ENCODE results near the gene GAA.

Gene GAA

GRCh38 chr17:80095844-80096475 lies 5.4 kb upstream of the GAA start:
- Mint-ChIP-seq H3K4me3 (no peak overlapping the region), H3K4me1 (peaks cover 14% of the 10 kb centered on the region), H3K27me3 (no peaks in the 10 kb centered on the region), H3K36me3 (no peaks in the 10 kb centered on the region), H3K27ac (no peak overlapping the region), H3K9me3 (no peaks in the 10 kb centered on the region)

GRCh38 chr17:80096561-80097021 lies 4.8 kb upstream of the GAA start:
- no peaks in the 10 kb centered on the region for H3K27me3 Mint-ChIP-seq
- no peaks in the 10 kb centered on the region for H3K36me3 Mint-ChIP-seq
- no peak overlapping the region for H3K4me3 Mint-ChIP-seq
- no peaks in the 10 kb centered on the region for H3K9me3 Mint-ChIP-seq
- peaks cover 15% of the 10 kb centered on the region for H3K4me1 Mint-ChIP-seq
- no peak overlapping the region for H3K27ac Mint-ChIP-seq

DNA sequence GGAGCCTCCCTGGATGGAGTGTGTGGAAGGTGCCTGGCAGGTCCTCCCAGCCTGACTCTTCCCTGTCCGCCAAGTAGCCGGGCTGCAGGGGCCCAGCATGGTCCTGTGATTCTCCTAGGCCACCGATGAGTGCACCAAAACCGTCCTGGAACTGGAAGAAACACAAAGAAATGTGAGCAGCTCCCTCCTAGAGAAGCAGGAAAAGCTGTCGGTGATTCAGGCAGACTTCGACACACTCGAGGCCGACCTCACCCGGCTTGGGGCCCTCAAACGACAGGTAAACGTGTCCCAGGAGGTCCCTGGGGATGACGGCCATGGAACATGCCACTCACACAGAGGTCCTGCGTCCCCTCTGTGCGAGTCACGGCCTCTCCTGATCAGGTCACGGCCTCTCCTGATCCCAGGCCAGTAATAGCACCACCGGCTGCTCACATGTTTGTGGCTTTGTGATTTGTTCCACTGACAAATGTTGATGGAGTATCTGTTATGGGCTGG lies 4.2 kb upstream of the GAA start:
- Mint-ChIP-seq H3K27me3 (no peaks in the 10 kb centered on the region), H3K9me3 (no peaks in the 10 kb centered on the region), H3K27ac (no peak overlapping the region), H3K4me3 (no peak overlapping the region), H3K36me3 (no peaks in the 10 kb centered on the region), H3K4me1 (peaks cover 20% of the 10 kb centered on the region)

DNA sequence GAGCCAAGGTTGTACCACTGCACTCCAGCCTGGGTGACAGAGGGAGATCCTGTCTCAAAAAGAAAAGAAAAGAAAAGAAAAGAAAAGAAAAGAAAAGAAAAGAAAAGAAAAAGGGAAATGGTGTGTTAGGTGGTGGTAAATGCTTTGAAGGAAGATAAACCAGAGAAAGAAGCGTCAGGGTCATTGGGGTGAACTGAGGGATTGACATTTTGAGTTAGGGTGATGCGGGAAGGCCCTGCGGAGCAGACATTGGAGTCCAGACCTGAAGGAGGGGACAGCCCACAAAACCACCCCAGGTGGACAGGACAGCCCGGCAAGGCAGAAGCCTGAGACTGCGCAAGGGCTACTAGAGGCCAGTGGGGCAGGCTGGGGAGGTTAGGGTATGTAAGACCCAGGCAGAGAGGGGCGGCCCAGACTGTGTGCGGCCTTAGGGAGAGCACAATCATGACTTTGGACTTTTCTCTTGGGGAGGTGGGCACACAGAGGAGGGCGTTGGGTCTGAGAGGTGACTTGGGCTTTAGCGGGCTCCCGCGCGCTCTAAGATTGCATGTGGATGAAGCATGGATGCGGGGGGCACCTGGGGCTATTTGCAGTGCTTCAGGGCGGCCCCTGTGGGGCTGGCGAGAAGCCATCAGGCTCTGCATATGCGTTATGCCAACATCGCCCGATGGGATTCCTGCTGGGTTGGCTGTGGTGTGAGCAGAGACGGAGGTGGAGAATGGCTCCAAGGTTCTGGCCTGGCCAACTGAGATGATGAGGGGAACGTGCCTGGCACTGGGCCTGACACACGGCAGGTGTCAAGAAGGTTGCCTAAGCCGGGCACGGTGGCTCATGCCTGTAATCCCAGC lies 3.3 kb upstream of the GAA start:
- H3K4me1 Mint-ChIP-seq, result peaks cover 27% of the 10 kb centered on the region
- no peaks in the 10 kb centered on the region for H3K36me3 Mint-ChIP-seq
- H3K27ac Mint-ChIP-seq, result peak overlapping the region; percentile 17

DNA sequence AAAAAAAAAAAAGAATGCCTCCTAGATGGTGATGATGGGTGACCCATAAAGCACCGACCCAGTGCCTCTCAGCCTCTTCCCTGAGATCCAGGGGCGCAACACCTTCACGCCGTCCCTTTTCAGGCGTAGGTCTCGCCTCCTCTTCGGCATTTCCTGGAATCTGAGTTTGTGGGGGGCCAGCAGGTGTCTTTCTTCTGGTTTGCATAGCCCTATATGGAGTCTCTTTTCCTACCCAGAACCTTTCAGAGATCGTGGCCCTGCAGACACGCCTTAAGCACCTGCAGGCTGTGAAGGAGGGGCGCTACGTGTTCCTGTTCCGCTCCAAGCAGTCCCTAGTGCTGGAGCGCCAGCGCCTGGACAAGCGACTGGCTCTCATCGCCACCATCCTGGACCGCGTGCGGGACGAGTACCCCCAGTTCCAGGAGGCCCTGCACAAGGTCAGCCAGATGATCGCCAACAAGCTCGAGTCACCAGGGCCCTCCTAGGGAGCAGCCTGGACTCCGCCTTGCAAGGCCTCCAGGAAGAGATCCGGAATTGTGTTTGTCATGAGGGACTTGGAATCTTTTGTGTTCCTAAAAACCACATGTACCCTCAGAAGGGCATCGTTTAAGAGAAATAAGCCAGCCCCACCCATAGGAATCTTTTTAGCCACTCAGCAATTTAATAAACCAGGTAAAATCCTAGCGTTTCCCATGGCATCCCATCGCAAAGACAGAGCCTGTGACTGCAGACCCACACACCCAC lies 1.9 kb upstream of the GAA start:
- Mint-ChIP-seq H3K4me3 (no peak overlapping the region), H3K9me3 (no peaks in the 10 kb centered on the region), H3K4me1 (peaks cover 31% of the 10 kb centered on the region), H3K27ac (no peak overlapping the region), H3K27me3 (no peaks in the 10 kb centered on the region), H3K36me3 (no peaks in the 10 kb centered on the region)

More for the DNA sequence above, 3.3 kb upstream of the GAA start:
- Mint-ChIP-seq H3K27me3 (no peaks in the 10 kb centered on the region), H3K9me3 (no peaks in the 10 kb centered on the region), H3K4me3 (no peak overlapping the region)

GRCh38 chr17:80100035-80100323 lies 1.4 kb upstream of the GAA start:
- Mint-ChIP-seq H3K27me3 (no peaks in the 10 kb centered on the region), H3K9me3 (no peaks in the 10 kb centered on the region), H3K4me3 (peak overlapping the region; percentile 92), H3K36me3 (no peaks in the 10 kb centered on the region), H3K4me1 (peaks cover 31% of the 10 kb centered on the region), H3K27ac (peak overlapping the region; percentile 92)

- peak overlapping the region; percentile 90 for H3K27ac Mint-ChIP-seq
- no peaks in the 10 kb centered on the region for H3K9me3 Mint-ChIP-seq
- H3K4me1 Mint-ChIP-seq, result peaks cover 31% of the 10 kb centered on the region
- H3K36me3 Mint-ChIP-seq, result no peaks in the 10 kb centered on the region
- H3K27me3 Mint-ChIP-seq, result no peaks in the 10 kb centered on the region
- peak overlapping the region; percentile 95 for H3K4me3 Mint-ChIP-seq
Measured at GRCh38 chr17:80101946-80102663, 724 bp downstream of the GAA start.

- Mint-ChIP-seq H3K4me1 (peaks cover 31% of the 10 kb centered on the region), H3K27ac (no peak overlapping the region), H3K36me3 (no peaks in the 10 kb centered on the region)
Measured at GRCh38 chr17:80102664-80103448, 1.5 kb downstream of the GAA start.

DNA sequence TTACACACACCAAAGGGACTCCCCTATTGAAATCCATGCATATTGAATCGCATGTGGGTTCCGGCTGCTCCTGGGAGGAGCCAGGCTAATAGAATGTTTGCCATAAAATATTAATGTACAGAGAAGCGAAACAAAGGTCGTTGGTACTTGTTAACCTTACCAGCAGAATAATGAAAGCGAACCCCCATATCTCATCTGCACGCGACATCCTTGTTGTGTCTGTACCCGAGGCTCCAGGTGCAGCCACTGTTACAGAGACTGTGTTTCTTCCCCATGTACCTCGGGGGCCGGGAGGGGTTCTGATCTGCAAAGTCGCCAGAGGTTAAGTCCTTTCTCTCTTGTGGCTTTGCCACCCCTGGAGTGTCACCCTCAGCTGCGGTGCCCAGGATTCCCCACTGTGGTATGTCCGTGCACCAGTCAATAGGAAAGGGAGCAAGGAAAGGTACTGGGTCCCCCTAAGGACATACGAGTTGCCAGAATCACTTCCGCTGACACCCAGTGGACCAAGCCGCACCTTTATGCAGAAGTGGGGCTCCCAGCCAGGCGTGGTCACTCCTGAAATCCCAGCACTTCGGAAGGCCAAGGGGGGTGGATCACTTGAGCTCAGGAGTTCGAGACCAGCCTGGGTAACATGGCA lies 2.2 kb downstream of the GAA start:
- peak overlapping the region; percentile 62 for H3K4me3 Mint-ChIP-seq
- H3K9me3 Mint-ChIP-seq, result no peaks in the 10 kb centered on the region
- H3K27ac Mint-ChIP-seq, result no peak overlapping the region
- no peaks in the 10 kb centered on the region for H3K36me3 Mint-ChIP-seq
- H3K4me1 Mint-ChIP-seq, result peaks cover 31% of the 10 kb centered on the region
- H3K27me3 Mint-ChIP-seq, result no peaks in the 10 kb centered on the region

More at GRCh38 chr17:80102664-80103448, 1.5 kb downstream of the GAA start:
- Mint-ChIP-seq H3K9me3 (no peaks in the 10 kb centered on the region), H3K27me3 (no peaks in the 10 kb centered on the region), H3K4me3 (peak overlapping the region; percentile 95)

- H3K4me3 Mint-ChIP-seq, result no peak overlapping the region
- H3K9me3 Mint-ChIP-seq, result no peaks in the 10 kb centered on the region
- no peaks in the 10 kb centered on the region for H3K27me3 Mint-ChIP-seq
- H3K27ac Mint-ChIP-seq, result no peak overlapping the region
- H3K4me1 Mint-ChIP-seq, result peaks cover 31% of the 10 kb centered on the region
- no peaks in the 10 kb centered on the region for H3K36me3 Mint-ChIP-seq
Measured at GRCh38 chr17:80104321-80104955, 3.1 kb downstream of the GAA start.

DNA sequence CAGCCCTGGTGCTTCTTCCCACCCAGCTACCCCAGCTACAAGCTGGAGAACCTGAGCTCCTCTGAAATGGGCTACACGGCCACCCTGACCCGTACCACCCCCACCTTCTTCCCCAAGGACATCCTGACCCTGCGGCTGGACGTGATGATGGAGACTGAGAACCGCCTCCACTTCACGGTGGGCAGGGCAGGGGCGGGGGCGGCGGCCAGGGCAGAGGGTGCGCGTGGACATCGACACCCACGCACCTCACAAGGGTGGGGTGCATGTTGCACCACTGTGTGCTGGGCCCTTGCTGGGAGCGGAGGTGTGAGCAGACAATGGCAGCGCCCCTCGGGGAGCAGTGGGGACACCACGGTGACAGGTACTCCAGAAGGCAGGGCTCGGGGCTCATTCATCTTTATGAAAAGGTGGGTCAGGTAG lies 3.6 kb downstream of the GAA start:
- H3K9me3 Mint-ChIP-seq, result no peaks in the 10 kb centered on the region
- H3K27me3 Mint-ChIP-seq, result no peaks in the 10 kb centered on the region
- H3K27ac Mint-ChIP-seq, result no peak overlapping the region
- peaks cover 27% of the 10 kb centered on the region for H3K4me1 Mint-ChIP-seq
- no peak overlapping the region for H3K4me3 Mint-ChIP-seq
- H3K36me3 Mint-ChIP-seq, result no peaks in the 10 kb centered on the region

DNA sequence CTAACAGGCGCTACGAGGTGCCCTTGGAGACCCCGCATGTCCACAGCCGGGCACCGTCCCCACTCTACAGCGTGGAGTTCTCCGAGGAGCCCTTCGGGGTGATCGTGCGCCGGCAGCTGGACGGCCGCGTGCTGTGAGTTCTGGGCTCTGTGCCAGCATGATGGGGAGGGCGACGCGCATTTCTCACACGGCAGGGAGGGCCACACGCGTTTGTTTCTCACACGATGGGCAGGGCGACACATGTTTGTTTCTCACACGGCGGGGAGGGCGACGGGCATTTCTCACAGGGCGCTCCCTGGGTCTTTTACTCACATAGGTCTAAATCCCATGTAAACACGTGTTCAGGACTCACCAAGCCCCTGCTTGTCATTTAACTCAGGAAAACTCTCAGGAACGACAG lies 4.4 kb downstream of the GAA start:
- H3K9me3 Mint-ChIP-seq, result no peaks in the 10 kb centered on the region
- no peak overlapping the region for H3K4me3 Mint-ChIP-seq
- no peaks in the 10 kb centered on the region for H3K27me3 Mint-ChIP-seq
- H3K36me3 Mint-ChIP-seq, result no peaks in the 10 kb centered on the region
- H3K27ac Mint-ChIP-seq, result no peak overlapping the region
- peaks cover 19% of the 10 kb centered on the region for H3K4me1 Mint-ChIP-seq

DNA sequence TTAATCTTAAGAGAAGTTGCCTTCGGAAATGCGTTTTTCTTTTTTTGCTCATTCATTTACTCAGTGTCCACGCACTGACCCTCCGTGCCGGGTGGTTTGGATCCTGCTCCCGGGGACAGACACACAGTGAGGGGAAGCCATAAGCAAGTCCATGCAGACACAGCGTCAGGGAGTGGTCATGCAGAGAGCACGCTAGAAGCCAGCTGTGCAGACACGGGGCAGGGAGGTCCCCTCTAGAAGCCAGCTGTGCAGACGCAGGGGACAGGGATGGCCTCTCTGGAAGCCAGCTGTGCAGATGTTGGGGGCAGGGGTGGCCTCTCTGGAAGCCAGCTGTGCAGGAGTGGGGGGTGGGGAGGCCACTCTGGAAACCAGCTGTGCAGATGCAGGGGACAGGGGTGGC lies 4.8 kb downstream of the GAA start:
- peaks cover 16% of the 10 kb centered on the region for H3K4me1 Mint-ChIP-seq
- H3K27ac Mint-ChIP-seq, result no peak overlapping the region
- no peaks in the 10 kb centered on the region for H3K9me3 Mint-ChIP-seq
- H3K4me3 Mint-ChIP-seq, result no peak overlapping the region
- no peaks in the 10 kb centered on the region for H3K27me3 Mint-ChIP-seq
- H3K36me3 Mint-ChIP-seq, result no peaks in the 10 kb centered on the region

DNA sequence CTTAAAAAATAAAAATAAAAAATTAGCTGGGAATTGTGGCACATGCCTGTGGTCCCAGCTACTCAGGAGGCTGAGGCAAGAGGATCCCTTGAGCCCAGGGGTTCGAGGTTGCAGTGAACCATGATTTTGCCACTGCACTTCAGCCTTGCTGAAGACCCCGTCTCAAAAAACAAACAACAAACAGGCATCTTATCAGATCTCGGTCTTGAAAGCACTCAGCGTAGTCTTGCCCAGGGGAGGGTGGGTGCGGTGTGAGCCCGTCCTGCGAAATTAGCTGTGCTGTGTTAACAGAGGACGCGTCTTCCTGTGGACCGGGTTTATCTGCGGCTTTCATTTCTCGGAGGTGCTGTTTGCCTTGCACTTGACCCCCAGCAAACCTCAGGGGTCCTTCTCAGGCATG lies 5.4 kb downstream of the GAA start:
- Mint-ChIP-seq H3K4me1 (peaks cover 15% of the 10 kb centered on the region), H3K36me3 (no peaks in the 10 kb centered on the region), H3K27ac (no peak overlapping the region), H3K4me3 (no peak overlapping the region), H3K9me3 (no peaks in the 10 kb centered on the region), H3K27me3 (no peaks in the 10 kb centered on the region)
